ENCODE results near the gene POPDC2.
"Not testable (repeated sequence)": the region's sequence is repeated elsewhere in the genome, so short reads cannot be mapped to it uniquely, and the experiment has no call there.

Gene POPDC2, protein sequence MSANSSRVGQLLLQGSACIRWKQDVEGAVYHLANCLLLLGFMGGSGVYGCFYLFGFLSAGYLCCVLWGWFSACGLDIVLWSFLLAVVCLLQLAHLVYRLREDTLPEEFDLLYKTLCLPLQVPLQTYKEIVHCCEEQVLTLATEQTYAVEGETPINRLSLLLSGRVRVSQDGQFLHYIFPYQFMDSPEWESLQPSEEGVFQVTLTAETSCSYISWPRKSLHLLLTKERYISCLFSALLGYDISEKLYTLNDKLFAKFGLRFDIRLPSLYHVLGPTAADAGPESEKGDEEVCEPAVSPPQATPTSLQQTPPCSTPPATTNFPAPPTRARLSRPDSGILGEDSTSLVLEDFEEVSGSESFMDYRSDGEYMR

DNA sequence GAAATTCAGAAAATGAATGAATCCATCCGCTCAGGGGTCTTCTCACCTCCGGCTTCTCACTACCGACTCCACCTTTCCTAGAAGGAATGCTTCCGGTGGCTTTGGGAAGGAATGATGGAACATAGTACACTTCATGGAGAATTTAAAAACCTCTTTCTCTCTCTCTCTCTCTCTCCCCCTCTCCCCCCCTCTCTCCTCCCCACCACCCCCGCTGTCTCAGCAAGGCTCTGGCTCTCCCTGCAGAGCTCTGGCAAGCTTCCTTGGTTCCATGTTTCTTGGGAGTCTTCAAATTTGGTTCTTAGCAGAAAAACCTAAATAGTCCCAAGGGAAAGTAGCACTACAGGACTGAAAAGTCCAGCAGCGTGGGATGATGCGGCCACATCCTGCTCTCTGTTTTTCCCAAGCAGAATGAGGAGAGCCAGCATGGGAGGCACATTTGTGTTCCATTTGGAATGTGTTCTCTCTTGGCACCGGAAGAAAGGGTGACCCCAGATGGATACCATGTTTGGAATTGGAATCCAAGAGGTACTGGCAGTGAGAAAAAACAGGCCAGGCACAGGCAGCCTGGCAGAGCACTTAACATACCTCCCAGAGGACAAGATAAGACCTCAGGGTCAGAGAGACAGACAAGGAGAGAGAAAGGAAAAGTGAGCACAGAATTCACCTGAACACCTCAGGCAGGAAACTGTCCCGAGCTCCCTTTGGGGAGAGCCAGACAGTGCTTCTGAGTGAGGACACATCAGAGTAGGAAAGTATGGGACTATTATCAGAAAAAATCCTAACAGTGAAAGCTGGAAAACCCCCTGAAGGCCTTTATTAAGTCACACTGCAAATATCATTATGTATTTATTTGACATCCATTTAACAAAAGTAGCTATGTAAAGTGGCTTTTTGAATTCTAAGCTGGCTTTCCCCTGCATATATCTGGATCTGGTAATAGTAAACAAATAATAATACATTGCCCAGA is at the start of gene POPDC2:
POPDC2 (minus strand) TSS at position 116 of the 967 bp plus-strand sequence. CDS start 166 bp downstream, outside the sequence.
- DNase-seq (ENCODE audit: low read depth in 2 of 2), result no peak

DNA sequence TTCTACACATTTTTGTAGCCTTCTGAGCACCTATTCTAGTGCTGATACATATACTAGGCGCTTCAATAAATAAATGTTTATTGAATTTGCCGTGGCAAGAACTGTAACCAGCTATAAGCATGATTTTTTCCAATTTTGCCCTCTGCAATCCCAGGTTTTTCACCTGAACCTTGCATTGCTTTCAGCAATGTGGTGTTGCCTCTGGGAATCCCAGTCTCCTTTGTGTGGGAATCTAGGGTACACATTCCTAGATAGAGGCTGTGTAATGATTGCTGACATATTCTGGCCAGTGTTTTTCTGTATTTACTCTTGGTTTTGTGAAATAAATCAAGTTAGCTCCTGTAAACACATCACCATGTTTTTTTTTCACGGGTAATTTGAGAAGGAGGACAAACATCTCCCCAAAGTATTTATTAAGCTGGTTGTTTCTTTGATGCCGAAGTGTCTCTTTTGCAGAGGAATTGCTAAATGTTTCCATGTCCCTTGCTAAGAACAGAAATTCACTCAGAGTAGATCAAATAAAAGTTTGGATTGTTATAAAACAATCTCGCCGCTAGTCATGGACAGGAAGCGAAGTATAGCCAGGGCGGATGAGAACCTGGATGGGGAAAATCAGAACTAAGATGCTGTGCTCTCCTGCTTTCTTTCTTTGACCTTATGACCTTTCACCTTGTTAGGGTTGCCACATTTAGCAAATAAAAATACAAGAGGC is 43.6 kb upstream of the POPDC2 start:
- DNase-seq (ENCODE audit: low read depth in 2 of 2), result no peak

DNA sequence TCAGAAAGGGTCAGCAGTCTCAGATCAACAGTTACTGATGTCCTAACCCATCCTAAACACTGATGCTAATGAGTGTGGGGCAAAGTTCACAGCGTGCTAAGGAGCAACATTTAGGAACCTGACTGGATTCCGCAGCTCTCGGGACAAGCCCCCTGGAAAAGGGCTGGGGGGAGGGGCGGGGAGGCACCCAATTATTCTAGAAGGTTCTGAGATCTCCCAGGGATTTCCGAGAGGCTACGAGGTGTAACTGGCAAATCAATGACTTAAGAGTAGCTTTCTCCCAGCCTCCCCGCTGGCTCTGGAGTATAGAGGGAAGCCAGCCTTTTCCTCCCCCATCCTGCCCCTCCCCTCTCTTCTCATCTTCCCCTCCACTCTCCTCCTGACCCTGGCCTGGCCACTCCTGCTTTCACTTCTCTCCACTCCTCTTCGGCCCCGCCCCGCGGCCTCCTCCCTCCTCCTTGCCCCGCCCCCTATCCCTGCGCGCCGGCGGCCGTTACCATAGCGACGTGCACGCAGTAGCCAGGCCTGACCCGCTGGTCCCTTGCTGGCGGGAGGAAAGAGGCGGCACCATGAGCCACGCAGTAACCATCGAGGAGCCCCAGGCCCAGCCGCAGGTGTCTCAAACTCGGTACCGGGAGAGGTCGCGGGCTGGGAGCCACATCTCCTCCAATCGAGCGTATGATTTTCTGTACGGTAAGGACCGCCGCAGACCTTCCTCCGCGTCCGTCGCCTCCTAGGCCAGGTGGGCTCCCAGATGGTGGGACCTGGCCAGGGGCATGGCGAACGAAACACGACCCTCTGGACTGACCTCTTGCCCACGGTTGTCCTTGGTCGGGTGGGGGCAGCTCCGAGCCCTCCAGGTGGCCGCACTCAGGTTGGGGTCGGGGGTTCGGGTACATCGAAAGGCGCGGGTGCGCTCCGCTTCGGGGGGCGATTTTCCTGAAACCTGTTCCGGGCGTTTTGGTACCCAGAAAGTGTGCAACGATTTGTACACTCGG is 42.4 kb upstream of the POPDC2 start, which contains the start of gene CFAP91:
CFAP91 (plus strand) TSS at position 493 of the 998 bp plus-strand sequence; CDS start at position 570, 77 bp downstream.
- peak; percentile 26 to 54 for DNase-seq (ENCODE audit: low read depth in 2 of 2)

DNA sequence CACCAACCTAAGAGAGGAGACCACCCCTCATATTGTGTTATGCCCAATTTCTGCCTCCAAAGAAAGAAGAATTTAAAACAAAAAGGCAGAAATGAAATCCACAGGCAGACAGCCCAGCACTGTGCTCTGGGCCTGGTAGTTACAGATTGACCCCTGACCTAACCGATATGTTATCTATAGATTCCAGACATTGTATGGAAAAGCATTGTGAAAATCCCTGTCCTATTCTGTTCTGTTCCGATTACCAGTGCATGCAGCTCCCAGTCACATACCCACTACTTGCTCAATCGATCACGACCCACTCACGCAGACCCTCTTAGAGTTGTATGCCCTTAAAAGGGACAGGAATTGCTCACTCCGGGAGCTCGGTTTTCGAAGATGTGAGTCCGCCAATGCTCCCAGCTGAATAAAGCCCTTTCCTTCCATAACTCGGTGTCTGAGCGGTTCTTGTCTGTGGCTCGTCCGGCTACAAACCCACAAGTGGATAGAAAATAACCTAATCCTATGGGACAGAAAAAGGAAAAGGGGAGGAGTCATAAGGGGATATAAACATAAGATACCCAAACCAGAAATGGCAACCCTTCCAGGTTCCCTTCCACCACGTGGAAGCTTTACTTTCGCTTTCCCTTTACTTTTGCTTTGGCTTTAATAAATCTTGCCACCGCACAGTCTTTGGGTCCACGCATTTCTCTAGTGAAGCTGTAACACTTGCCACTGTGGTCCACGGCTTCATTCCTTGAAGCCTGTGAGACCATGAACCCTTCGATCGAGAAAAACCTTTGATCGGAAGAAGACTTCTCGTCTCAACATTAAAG is 40.7 kb upstream of the POPDC2 start:
- no peak for DNase-seq (ENCODE audit: low read depth in 2 of 2)

DNA sequence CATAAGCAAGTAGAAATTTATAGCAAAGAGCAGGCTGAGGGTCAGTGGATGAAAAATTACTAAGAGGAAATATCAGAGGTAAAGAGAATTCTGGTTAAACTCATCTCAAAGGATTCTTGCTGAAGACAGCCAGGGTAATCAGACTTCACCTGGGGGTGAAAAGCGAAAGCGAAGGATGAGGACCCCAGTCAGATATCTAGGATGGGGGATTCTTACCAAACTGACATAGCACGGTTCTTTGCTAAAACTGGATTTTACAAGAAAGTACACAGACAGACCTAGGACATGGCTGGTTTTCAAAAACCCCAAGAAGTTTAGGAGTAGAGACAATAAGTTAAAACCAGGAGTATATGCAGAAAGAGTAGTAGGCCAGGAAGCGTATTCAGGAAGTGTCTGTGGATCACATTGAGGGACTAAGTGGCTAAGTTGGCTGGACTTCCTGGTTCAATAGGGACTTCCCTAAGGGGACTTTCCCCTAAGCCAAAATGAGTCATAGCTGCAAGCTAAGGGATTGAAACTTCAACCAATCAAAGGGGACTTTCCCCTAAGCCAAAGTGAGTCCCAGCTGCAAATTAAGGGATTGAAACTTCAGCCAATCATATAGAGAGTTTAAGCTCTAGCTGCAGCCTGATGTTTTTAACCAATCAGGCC is 40.0 kb upstream of the POPDC2 start:
- DNase-seq (ENCODE audit: low read depth in 2 of 2), result no peak

DNA sequence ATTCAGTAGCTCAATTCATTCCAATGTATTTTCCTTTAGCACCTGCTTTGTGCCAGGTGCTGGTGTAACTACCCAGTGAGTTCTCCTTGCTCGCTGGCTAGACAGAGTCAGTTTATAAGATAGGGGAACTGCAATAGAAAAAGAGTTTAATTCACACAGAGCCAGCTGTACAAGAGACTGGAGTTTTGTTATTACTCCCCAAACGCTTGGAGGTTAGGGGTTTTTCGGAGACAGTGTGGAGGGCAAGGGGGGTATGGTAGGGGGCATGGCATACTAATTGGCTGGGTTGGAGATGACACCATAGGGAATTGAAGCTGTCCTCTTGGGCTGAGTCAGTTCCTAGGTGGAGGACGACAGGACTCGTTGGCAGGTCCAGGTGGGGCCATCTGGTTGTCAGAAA is 37.0 kb upstream of the POPDC2 start:
- DNase-seq (ENCODE audit: low read depth in 2 of 2), result no peak

DNA sequence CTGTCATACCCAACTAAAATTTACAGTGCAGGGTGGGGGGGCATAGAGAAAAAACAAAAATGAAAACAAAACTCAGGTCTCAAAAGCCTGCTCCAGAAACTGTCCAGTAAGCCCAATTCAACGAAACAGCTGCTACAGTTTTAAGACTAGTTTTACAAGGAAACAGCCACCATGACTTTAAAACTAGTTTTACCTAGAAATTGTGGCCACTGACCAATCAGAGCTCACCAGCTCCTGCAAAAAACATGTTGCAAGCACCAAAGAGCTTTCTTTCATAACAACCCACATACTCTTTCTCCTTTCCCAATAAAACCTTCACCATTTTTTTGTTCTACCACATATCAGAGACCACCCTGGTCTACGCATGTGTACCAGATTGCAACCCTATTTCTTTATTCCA is 35.1 kb upstream of the POPDC2 start:
- DNase-seq (ENCODE audit: low read depth in 2 of 2), result no peak

DNA sequence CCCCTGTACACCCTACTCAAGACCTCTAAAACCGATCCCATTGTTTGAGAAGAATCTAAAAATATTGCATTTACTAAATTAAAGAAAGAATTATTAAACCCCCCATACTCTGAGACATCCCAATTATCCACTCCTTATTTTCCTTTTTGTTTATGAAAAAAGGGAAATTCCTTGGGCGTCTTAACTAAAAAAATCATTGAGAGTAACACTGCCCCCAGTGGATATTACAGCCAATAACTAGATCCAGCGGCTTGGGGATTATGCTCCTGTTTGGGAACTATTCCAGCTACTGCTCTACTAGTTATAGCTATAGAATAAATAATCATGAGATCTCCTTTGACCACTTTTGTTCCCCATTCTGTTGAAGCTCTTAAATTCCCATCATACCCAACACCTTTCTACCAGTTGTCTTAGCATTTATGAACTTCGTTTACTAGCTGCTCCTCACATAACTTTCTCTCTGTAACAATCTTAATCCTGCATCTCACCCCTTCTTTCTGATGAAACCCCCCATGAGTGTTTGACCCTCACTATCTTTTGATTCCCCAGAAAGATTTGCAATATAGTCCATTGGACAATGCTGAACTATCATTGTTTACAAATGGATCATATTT is 29.8 kb upstream of the POPDC2 start:
- DNase-seq (ENCODE audit: low read depth in 2 of 2), result no peak

DNA sequence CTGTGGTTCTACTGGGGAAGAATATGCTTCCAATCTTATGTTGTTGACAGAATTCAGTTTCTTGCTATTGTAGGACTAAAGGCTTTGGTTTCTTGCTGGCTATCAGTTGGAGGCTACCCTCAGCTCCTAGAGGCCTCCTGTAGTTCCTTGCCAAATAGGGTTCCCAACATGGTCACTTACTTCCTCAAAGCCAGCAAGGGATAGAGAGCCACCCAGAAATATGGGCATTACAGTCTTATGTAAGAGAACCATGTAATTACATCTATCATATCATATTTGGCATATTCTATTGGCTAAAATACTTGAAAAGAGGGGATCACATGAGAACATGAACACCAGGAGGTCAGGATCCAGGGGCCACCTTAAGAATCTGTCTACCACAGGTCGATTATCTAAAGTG is 23.0 kb upstream of the POPDC2 start:
- DNase-seq (ENCODE audit: low read depth in 2 of 2), result no peak

DNA sequence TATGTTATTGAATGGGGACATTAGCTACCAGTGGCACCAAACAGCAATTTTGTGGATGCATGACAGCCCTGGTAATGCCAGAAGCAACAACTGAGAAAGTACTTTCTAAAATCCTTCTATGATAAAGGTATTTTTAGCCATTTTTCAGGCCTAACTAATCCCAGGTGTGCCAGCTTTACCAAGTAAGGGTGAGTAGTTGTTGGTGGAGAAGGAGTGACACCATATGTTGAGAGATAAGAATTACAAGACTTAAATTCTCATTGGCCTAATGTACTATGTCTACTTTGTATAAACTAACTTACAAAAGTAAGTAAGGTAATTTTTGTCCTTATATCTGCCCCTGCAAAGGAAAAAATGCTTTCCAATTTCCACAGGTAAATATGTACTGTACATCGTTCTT is 20.9 kb upstream of the POPDC2 start:
- no peak for DNase-seq (ENCODE audit: low read depth in 2 of 2)

DNA sequence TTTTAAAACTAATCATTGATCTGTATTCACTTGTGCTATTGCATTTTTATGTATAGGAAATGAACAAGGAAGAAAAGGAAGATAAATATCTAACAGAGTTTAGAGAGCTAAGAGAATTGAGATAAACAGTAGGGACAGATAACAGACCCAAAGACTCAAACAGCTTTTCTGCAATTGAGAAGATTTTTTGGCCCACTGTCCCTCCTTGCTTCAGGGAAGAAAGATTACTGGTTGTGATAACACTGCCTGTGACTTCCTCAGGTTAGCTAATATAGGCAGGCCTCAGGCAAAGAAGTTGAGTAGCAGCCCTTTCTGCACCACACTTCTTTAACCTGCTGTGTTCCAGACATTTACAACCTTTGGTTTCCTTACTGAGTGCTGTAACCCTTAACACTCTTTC is 19.5 kb upstream of the POPDC2 start:
- DNase-seq (ENCODE audit: low read depth in 2 of 2), result no peak

DNA sequence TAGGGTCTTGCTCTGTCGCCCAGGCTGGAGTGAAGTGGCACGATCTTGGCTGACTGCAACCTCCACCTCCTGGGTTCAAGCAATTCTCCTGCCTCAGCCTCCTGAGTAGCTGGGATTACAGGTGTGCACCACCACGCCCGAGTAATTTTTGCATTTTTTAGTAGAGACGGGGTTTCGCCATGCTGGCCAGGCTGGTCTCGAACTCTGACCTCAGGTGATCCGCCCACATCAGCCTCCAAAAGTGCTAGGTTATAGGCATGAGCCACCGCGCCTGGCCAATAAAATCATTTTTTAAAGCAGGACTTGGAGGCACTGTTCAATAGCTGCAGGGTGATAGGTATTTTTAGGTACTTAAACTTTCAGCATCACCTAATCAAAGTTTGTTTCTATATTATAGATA is 17.8 kb upstream of the POPDC2 start:
- not testable (repeated sequence) for DNase-seq (ENCODE audit: low read depth in 2 of 2)

DNA sequence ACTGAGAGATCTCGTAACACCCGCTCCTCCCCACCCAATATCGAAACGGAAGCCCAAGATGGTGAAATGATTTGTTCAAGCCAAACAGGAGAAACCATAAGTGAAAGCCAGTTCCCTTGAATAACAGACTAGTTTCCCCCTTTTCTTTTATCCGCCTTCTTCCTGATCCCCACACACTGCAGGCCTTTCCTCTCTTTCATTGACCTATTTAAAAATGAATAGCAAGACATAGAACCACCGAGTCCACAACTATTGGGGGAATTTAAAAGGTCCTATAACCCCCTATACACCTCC is 17.2 kb upstream of the POPDC2 start:
- no peak for DNase-seq (ENCODE audit: low read depth in 2 of 2)

DNA sequence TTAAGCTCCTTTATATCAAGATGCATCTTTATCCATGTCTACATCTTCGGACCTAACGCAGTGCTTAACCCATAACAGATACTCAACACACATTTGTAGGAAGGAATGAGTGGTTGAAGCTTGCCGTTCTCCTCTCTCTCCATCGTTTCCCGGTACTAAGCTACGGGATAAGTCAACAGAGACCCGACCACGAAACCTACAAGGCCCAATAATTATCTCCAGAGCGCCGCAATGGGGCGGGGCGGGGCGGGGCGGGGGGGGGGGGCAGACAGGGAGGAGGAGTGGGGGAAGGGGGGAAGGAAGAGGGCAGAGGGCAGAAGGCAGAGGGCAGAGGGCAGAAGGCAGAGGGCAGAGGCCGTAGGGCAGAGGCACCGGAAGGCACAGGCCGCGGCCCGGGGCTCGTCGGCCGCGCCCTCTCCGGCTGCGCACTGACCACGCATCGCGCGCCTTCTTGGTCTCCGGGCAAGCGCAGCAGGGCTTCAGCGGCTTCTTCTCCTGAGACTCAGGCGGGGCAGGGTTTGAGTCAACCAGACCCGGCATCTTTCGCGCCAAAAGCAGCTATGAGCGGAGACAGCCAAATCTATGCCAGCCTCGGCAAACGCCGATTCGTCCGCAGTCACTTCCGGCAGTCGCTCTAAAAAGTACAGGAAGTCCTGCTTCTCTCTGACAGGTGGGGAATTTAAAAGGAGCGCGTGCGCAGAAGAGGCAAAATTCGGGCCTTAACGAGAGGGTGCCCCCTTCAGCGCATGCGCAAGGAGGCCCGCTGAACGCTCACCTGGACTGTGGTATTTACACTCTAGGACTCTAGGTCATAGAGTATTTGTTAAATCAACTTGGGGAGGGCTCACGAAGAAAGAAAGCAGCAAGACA is 16.6 kb upstream of the POPDC2 start, which contains the start of gene COX17:
COX17 (minus strand) TSS at position 636 of the 870 bp plus-strand sequence; CDS start at position 540, 96 bp downstream.
- peak; percentile 84 to 92 for DNase-seq (ENCODE audit: low read depth in 2 of 2)

DNA sequence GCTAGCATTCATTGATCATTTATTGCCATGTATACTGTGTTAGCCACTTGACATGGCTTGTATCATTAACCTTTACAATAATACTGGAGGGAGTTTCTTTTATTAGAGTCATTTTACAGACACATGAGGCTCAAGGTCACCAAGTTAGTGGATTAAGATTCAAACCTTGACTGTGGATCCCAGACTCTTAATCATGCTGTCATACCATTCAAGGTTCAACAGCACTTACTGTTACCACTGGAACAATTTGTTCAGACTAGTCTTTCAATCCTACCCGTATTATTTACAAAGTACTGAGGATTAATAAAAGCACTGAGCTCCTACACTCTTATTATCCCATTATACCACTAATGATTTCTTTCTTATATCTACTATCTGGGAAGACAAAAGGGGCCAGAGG is 15.6 kb upstream of the POPDC2 start:
- DNase-seq (ENCODE audit: low read depth in 2 of 2), result no peak

DNA sequence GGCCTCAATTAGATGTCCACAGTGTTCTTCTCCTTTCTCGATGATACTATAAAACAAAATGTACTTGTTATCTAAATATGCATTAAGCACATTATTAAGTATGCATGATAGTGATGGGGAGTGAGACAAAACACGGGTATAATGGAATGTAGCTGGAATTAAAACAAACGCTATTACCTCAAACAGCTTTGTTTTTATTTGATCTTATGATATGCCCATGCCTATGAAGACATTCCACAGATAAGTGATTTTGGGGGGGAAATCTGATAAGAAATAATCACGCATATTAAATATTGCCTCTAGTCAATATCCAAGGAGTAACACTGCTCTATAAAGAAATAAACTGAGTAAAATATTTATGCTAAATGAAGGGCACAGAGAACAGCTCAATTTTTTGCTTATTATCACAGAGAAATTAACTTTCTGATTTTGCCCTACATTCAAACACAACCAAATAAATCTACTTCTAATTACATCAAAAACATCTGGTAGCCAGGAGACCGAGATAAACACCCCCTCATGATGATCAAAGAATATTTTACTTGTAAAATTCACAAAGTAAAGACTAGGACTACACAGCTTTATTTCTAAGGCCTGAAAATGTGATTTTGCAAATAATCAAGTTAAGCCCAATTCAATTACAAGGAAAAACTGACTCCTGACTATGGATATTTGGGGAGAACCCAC is 14.9 kb upstream of the POPDC2 start:
- no peak for DNase-seq (ENCODE audit: low read depth in 2 of 2)

DNA sequence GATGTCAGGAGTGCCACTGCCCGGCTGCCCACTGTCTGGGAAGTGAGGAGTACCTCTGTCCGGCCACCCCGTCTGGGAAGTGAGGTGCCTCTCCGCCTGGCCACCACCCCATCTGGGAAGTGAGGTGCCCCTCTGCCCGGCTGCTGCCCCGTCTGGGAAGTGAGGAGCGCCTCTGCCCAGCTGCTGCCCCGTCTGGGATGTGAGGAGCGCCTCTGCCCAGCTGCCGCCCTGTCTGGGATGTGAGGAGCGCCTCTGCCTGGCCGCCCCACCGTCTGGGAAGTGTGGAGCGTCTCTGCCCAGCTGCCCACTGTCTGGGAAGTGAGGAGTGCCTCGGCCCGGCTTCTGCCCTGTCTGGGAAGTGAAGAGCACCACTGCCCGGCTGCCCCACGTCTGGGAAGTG is 13.5 kb upstream of the POPDC2 start:
- DNase-seq (ENCODE audit: low read depth in 2 of 2), result no peak

All from stimulated activated CD4-positive, alpha-beta T cell treated with anti-CD3 and anti-CD28 coated beads, Interleukin-1b, Interleukin-23, amount 100 ng/mL, for 1 hour (primary cell).